HepG2 (cell line): ENCODE results near the gene UNG. TPM values are rescaled to one million over a fixed set of nuclear protein-coding genes. Genes with fewer than 3 reads are reported as not detected.

Experiments
- CBX1 ChIP-seq: IDR thresholded peaks from one replicate; pipeline ENCODE4 v1.6.1; 2016; ENCODE audit warnings: antibody characterized with exemption, low read depth
- HNF4G ChIP-seq, 2 experiments: sonication (generic) in 1 of 2; formaldehyde crosslinking in 1 of 2; IDR thresholded peaks; 2 replicates each; pipeline versions ENCODE4 v1.4.0 to v1.6.1; 2011 to 2020; ENCODE audit warnings: borderline replicate concordance in 2 of 2, low read depth in 2 of 2, mild to moderate bottlenecking in 2 of 2, low read length in 1 of 2, missing genetic modification reagents in 1 of 2, moderate library complexity in 1 of 2
- HOXA7 ChIP-seq: sonication (generic); formaldehyde crosslinking; IDR thresholded peaks from 2 replicates; pipeline ENCODE4 v1.8.1; 2022; ENCODE audit warnings: mild to moderate bottlenecking, missing genetic modification reagents, moderate library complexity
- MED1 ChIP-seq: sonication (generic); formaldehyde crosslinking; IDR thresholded peaks from 2 replicates; pipeline ENCODE4 v1.4.0; 2020; ENCODE audit warnings: missing genetic modification reagents
- POGK ChIP-seq: sonication (generic); formaldehyde crosslinking; conservative IDR thresholded peaks from 2 replicates; pipeline ENCODE4 v1.8.0; 2022; ENCODE audit warnings: mild to moderate bottlenecking, moderate library complexity, missing genetic modification reagents
- STAG1 ChIP-seq: sonication (generic); formaldehyde crosslinking; IDR thresholded peaks from 2 replicates; pipeline ENCODE4 v1.4.0; 2020; ENCODE audit warnings: missing genetic modification reagents
- TAF1 ChIP-seq: sonication (generic); formaldehyde crosslinking; IDR thresholded peaks from 2 replicates; pipeline ENCODE4 v1.4.0; 2020; ENCODE audit warnings: missing genetic modification reagents
- U2AF1 ChIP-seq: fragments of 200-400 bp; formaldehyde crosslinking; optimal IDR thresholded peaks from 2 replicates; pipeline ENCODE3; 2017; ENCODE audit warnings: mild to moderate bottlenecking, low read depth, low read length
- ZBTB7A ChIP-seq: sonication (generic); formaldehyde crosslinking; IDR thresholded peaks from 2 replicates; pipeline ENCODE4 v1.8.0; 2022; ENCODE audit warnings: mild to moderate bottlenecking, missing genetic modification reagents
- ZNF230 ChIP-seq: sonication (generic); formaldehyde crosslinking; IDR thresholded peaks from 2 replicates; pipeline ENCODE4 v1.4.0; 2020; ENCODE audit warnings: mild to moderate bottlenecking, missing genetic modification reagents
- ZNF44 ChIP-seq: sonication (generic); formaldehyde crosslinking; IDR thresholded peaks from 2 replicates; pipeline ENCODE4 v1.5.1; 2020; ENCODE audit warnings: mild to moderate bottlenecking, missing genetic modification reagents
- ZNF510 ChIP-seq: sonication (generic); formaldehyde crosslinking; IDR thresholded peaks from 2 replicates; pipeline ENCODE4 v1.4.0; 2020; ENCODE audit warnings: low read depth, mild to moderate bottlenecking, missing genetic modification reagents
- ZNF660 ChIP-seq: sonication (generic); formaldehyde crosslinking; IDR thresholded peaks from 2 replicates; pipeline ENCODE4 v1.5.1; 2020; ENCODE audit warnings: mild to moderate bottlenecking, low read depth, missing genetic modification reagents, borderline replicate concordance
- ZNF737 ChIP-seq: sonication (generic); formaldehyde crosslinking; IDR thresholded peaks from 2 replicates; pipeline ENCODE4 v1.5.0; 2020; ENCODE audit warnings: missing genetic modification reagents, mild to moderate bottlenecking, borderline replicate concordance
- ZNF747 ChIP-seq: sonication (generic); formaldehyde crosslinking; IDR thresholded peaks from 2 replicates; pipeline ENCODE4 v1.8.1; 2023; ENCODE audit warnings: missing genetic modification reagents, mild to moderate bottlenecking, borderline replicate concordance
- ZNF792 ChIP-seq: IDR thresholded peaks from 2 replicates; pipeline ENCODE4 v1.6.1; 2016
- polyA plus RNA-seq, 8 experiments: library from polyadenylated mRNA; depleted of rRNA in 3 of 8; stranded (reverse) in 7 of 8; unstranded in 1 of 8; fragments of >200 nt; fragmentation: Illumina TruSeq in 4 of 8; extraction: Trizol in 4 of 8; gene quantifications; 2 replicates each; pipeline versions ENCODE4 v1.2.1 to v1.2.3, GENCODE V29; 2011 to 2016; ENCODE audit warnings: low read depth in 4 of 8, missing spikeins in 1 of 8, mixed read lengths in 1 of 8; ENCODE audit not compliant: insufficient read depth in 1 of 8
- total RNA-seq, 5 experiments: library from RNA; depleted of rRNA; stranded (reverse); fragments of >200 nt; fragmentation: Illumina TruSeq; extraction: Trizol; gene quantifications; 2 replicates each; pipeline ENCODE4 v1.2.3, GENCODE V29; 2016; ENCODE audit warnings: low read depth in 1 of 5
- TF ChIP-seq, protein P1 (sequence below), 2 experiments: fragments of 450-650 bp in 1 of 2; sonication (generic) in 1 of 2; formaldehyde crosslinking; IDR thresholded peaks; 2 replicates each; pipeline versions ENCODE4 v1.5.0 to v1.8.0; 2020 to 2022; ENCODE audit warnings: mild to moderate bottlenecking in 1 of 2, missing genetic modification reagents in 1 of 2
- TF ChIP-seq, protein P2 (sequence below): sonication (generic); formaldehyde crosslinking; IDR thresholded peaks from 2 replicates; pipeline ENCODE4 v1.5.0; 2020; ENCODE audit warnings: missing genetic modification reagents, mild to moderate bottlenecking, borderline replicate concordance
- TF ChIP-seq, protein P3 (sequence below): sonication (generic); formaldehyde crosslinking; IDR thresholded peaks from 2 replicates; pipeline ENCODE4 v1.4.0; 2020; ENCODE audit warnings: mild to moderate bottlenecking, missing genetic modification reagents

Gene UNG
- total and polyA plus RNA-seq, 2 of the 13 experiments (the other 11 are each of a cell fraction or from before 2014, with no cell fraction given): 23.3 to 114 TPM

DNA sequence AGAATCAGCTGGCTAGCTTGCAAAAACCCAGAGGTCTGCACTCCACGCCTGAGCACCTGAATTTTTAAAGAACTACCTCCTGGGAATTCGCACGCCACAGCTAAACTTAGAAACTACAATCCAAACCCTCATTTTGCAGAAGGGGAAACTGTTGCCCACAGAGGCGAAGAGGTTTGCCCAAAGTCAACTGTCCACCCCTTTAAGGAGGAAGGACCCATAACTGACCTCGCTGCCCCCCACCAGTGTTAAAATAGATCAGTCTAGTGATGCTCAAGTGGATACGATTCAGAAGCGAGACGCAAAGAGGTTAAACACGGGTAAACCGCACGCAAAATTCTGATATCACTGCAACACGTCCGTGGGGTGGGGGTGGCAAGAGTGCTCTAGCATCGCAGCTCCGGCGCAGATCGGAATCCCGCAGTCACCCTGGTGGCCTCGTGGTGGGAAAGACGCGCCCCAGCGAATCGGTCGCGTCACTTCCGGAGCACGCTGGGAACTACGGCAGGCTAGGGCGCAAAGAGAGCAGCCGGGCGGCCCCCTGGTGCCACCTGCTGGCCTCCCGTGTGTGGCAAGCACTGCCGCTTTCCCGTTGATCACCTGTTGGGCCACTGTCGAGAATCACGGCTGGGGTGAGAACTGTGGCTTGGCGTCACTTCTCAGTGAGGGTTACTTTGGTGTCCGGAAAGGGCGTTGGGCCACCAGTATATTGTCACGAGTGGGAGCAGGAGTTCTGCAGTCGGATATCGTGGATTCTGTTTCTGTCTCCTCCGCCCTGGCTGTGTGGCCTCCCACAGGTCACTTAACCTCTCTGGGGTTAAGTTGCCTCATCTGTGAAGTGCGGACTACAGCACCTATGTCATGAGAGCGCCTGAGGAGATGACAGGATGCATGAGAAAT is 4.1 kb upstream of the UNG start, which contains the start of gene ALKBH2 (continued):
- TF ChIP-seq HNF4G (IDR thresholded peaks at IDR 0.05; ENCODE audit: borderline replicate concordance, low read depth, low read length): no peak
- TF ChIP-seq HNF4G (CRISPR knock-in tag; IDR thresholded peaks at IDR 0.05; ENCODE audit: borderline replicate concordance, low read depth): peak; percentile 84
- TF ChIP-seq, protein P1, sequence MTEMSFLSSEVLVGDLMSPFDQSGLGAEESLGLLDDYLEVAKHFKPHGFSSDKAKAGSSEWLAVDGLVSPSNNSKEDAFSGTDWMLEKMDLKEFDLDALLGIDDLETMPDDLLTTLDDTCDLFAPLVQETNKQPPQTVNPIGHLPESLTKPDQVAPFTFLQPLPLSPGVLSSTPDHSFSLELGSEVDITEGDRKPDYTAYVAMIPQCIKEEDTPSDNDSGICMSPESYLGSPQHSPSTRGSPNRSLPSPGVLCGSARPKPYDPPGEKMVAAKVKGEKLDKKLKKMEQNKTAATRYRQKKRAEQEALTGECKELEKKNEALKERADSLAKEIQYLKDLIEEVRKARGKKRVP (CRISPR knock-in tag; IDR thresholded peaks at IDR 0.05): peak in 1 of 2 experiments; percentile 84; a peak in 2 of 4 replicates
- peak; percentile 98 for TF ChIP-seq ZNF510 (CRISPR knock-in tag)
- no peak; the same call in 1 of the 2 replicates for TF ChIP-seq HOXA7 (CRISPR knock-in tag)
- TF ChIP-seq U2AF1: peak; percentile 83
- TF ChIP-seq MED1 (CRISPR knock-in tag): peak; percentile 75; the same call in 1 of the 2 replicates
- TF ChIP-seq ZNF44 (CRISPR knock-in tag): peak; percentile 96; the same call in 1 of the 2 replicates
- TF ChIP-seq CBX1: peak; percentile 96
- TF ChIP-seq POGK (CRISPR knock-in tag): peak; percentile 98
- 0 out of 2 replicates have a peak, but pooled peaks have one; percentile 24 for TF ChIP-seq ZNF737
- TF ChIP-seq, protein P2, sequence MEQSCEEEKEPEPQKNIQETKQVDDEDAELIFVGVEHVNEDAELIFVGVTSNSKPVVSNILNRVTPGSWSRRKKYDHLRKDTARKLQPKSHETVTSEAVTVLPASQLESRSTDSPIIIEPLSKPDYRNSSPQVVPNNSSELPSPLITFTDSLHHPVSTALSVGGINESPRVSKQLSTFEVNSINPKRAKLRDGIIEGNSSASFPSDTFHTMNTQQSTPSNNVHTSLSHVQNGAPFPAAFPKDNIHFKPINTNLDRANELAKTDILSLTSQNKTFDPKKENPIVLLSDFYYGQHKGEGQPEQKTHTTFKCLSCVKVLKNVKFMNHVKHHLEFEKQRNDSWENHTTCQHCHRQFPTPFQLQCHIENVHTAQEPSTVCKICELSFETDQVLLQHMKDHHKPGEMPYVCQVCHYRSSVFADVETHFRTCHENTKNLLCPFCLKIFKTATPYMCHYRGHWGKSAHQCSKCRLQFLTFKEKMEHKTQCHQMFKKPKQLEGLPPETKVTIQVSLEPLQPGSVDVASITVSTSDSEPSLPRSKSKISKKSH: peak; percentile 94
- peak; percentile 70 for TF ChIP-seq TAF1 (CRISPR knock-in tag)
- TF ChIP-seq ZNF230: peak; percentile 95
- peak; percentile 97 for TF ChIP-seq ZNF747 (CRISPR knock-in tag)
- TF ChIP-seq, protein P3, sequence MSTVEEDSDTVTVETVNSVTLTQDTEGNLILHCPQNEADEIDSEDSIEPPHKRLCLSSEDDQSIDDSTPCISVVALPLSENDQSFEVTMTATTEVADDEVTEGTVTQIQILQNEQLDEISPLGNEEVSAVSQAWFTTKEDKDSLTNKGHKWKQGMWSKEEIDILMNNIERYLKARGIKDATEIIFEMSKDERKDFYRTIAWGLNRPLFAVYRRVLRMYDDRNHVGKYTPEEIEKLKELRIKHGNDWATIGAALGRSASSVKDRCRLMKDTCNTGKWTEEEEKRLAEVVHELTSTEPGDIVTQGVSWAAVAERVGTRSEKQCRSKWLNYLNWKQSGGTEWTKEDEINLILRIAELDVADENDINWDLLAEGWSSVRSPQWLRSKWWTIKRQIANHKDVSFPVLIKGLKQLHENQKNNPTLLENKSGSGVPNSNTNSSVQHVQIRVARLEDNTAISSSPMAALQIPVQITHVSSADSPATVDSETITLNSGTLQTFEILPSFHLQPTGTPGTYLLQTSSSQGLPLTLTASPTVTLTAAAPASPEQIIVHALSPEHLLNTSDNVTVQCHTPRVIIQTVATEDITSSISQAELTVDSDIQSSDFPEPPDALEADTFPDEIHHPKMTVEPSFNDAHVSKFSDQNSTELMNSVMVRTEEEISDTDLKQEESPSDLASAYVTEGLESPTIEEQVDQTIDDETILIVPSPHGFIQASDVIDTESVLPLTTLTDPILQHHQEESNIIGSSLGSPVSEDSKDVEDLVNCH (CRISPR knock-in tag): 0 out of 2 replicates have a peak, but pooled peaks have one; percentile 75
- 0 out of 2 replicates have a peak, but pooled peaks have one; percentile 68 for TF ChIP-seq ZBTB7A (CRISPR knock-in tag)
- no peak for TF ChIP-seq ZNF660 (CRISPR knock-in tag)
- TF ChIP-seq ZNF792 (CRISPR knock-in tag): peak; percentile 96
- peak; percentile 98 for TF ChIP-seq STAG1 (CRISPR knock-in tag)
